K562 (cell line): ENCODE results near the gene ECE2. TPM values are rescaled to one million over a fixed set of nuclear protein-coding genes. Genes with fewer than 3 reads are reported as not detected.

Source experiments
- BHLHE40 ChIP-seq: IDR thresholded peaks from 2 replicates; pipeline ENCODE4 v1.6.1; 2011; ENCODE audit warnings: low read length, improper control_type of control experiment
- CAMTA2 ChIP-seq: fragments of 250-450 bp; sonication (Bioruptor Pico); conservative IDR thresholded peaks from 2 replicates; pipeline ENCODE4 v1.5.1; 2022
- CCNT2 ChIP-seq: IDR thresholded peaks from 2 replicates; pipeline ENCODE4 v1.6.1; 2011; ENCODE audit warnings: borderline replicate concordance, low read depth, mild to moderate bottlenecking, moderate library complexity, mixed read lengths, low read length; ENCODE audit not compliant: insufficient read length; ENCODE audit errors: extremely low read depth
- DMBX1 ChIP-seq: fragments of 250-450 bp; sonication (Bioruptor Pico); IDR thresholded peaks from 2 replicates; pipeline ENCODE4 v1.8.0; 2022; ENCODE audit warnings: inconsistent platforms, mild to moderate bottlenecking, moderate library complexity, borderline replicate concordance
- ERF ChIP-seq: fragments of 450-650 bp; formaldehyde crosslinking; IDR thresholded peaks from 2 replicates; pipeline ENCODE4 v1.4.0; 2020; ENCODE audit warnings: mild to moderate bottlenecking, mixed read lengths
- FUS ChIP-seq: fragments of 200-400 bp; formaldehyde crosslinking; optimal IDR thresholded peaks from 2 replicates; pipeline ENCODE3; 2017; ENCODE audit warnings: low read depth, low read length
- KLF13 ChIP-seq: fragments of 450-650 bp; IDR thresholded peaks from 2 replicates; pipeline ENCODE4 v1.6.1; 2016; ENCODE audit warnings: missing genetic modification characterization, low read depth, mild to moderate bottlenecking, missing compliant biosample characterization, moderate library complexity, borderline replicate concordance
- MEF2D ChIP-seq: conservative IDR thresholded peaks from 2 replicates; pipeline ENCODE4 v1.6.1; 2016; ENCODE audit warnings: low read depth, missing genetic modification characterization, missing compliant biosample characterization
- RAD21 ChIP-seq, 2 experiments: fragments of 250-450 bp in 1 of 2; fragments of 450-650 bp in 1 of 2; sonication (Bioruptor Pico) in 1 of 2; formaldehyde crosslinking in 1 of 2; IDR thresholded peaks in 1 of 2; conservative IDR thresholded peaks in 1 of 2; 2 replicates each; pipeline versions ENCODE4 v1.4.0 to v1.8.0; 2020 to 2022; ENCODE audit warnings: mild to moderate bottlenecking in 2 of 2, moderate library complexity in 1 of 2
- RCOR1 ChIP-seq, 2 experiments: IDR thresholded peaks; 2 replicates each; pipeline ENCODE4 v1.6.1; 2012; ENCODE audit warnings: low read depth in 2 of 2, low read length in 2 of 2, borderline replicate concordance in 1 of 2, improper control_type of control experiment in 1 of 2
- ZBTB17 ChIP-seq: fragments of 450-650 bp; formaldehyde crosslinking; IDR thresholded peaks from 2 replicates; pipeline ENCODE4 v1.4.0; 2020; ENCODE audit warnings: mild to moderate bottlenecking
- polyA plus RNA-seq, 8 experiments: library from polyadenylated mRNA; depleted of rRNA in 4 of 8; stranded (reverse) in 5 of 8; unstranded in 3 of 8; fragments of >200 nt; fragmentation: Nextera tagmentation in 2 of 8; fragmentation: Illumina TruSeq in 1 of 8; extraction: Ambion mirVana in 2 of 8; extraction: Trizol in 1 of 8; gene quantifications; 2 replicates each; pipeline versions ENCODE4 v1.2.1 to v1.2.3, GENCODE V29; 2011 to 2014; ENCODE audit warnings: inconsistent platforms in 1 of 8, missing spikeins in 1 of 8
- total RNA-seq, 7 experiments: library from RNA; depleted of rRNA in 6 of 7; stranded (reverse); fragments of >200 nt in 6 of 7; fragmentation: Illumina TruSeq in 2 of 7; extraction: Trizol in 2 of 7; gene quantifications; 2 replicates each; pipeline versions ENCODE4 v1.2.1 to v1.2.3, GENCODE V29; 2011 to 2021; ENCODE audit warnings: low replicate concordance in 1 of 7
- TF ChIP-seq, protein P1 (sequence below), 2 experiments: fragments of 450-650 bp; conservative IDR thresholded peaks; 2 replicates each; pipeline ENCODE4 v1.6.1; 2017; ENCODE audit warnings: mild to moderate bottlenecking in 2 of 2, moderate library complexity in 2 of 2
- TF ChIP-seq, protein P2 (sequence below): sonication (generic); formaldehyde crosslinking; IDR thresholded peaks from 2 replicates; pipeline ENCODE4 v1.8.1; 2023; ENCODE audit warnings: mild to moderate bottlenecking, missing genetic modification reagents
- TF ChIP-seq, protein P3 (sequence below): fragments of 250-450 bp; sonication (Bioruptor Pico); IDR thresholded peaks from 2 replicates; pipeline ENCODE4 v1.8.0; 2021; ENCODE audit warnings: mild to moderate bottlenecking, moderate library complexity
- TF ChIP-seq, protein P4 (sequence below): sonication (generic); formaldehyde crosslinking; IDR thresholded peaks from 2 replicates; pipeline ENCODE4 v1.8.1; 2023; ENCODE audit warnings: mild to moderate bottlenecking, missing genetic modification reagents
- TF ChIP-seq, protein P5 (sequence below), 3 experiments: IDR thresholded peaks in 2 of 3; conservative IDR thresholded peaks in 1 of 3; 2 replicates each; pipeline ENCODE4 v1.5.1; 2011 to 2012; ENCODE audit warnings: low read length in 3 of 3, mild to moderate bottlenecking in 3 of 3, control low read depth in 2 of 3, improper control_type of control experiment in 1 of 3, inconsistent platforms in 1 of 3, low read depth in 1 of 3, mixed read lengths in 1 of 3, moderate library complexity in 1 of 3; ENCODE audit not compliant: insufficient read depth in 2 of 3

The ECE2 gene
- total and polyA plus RNA-seq, 9 of the 15 experiments (the other 6 are each of a cell fraction or from before 2014, with no cell fraction given) = not detected

DNA sequence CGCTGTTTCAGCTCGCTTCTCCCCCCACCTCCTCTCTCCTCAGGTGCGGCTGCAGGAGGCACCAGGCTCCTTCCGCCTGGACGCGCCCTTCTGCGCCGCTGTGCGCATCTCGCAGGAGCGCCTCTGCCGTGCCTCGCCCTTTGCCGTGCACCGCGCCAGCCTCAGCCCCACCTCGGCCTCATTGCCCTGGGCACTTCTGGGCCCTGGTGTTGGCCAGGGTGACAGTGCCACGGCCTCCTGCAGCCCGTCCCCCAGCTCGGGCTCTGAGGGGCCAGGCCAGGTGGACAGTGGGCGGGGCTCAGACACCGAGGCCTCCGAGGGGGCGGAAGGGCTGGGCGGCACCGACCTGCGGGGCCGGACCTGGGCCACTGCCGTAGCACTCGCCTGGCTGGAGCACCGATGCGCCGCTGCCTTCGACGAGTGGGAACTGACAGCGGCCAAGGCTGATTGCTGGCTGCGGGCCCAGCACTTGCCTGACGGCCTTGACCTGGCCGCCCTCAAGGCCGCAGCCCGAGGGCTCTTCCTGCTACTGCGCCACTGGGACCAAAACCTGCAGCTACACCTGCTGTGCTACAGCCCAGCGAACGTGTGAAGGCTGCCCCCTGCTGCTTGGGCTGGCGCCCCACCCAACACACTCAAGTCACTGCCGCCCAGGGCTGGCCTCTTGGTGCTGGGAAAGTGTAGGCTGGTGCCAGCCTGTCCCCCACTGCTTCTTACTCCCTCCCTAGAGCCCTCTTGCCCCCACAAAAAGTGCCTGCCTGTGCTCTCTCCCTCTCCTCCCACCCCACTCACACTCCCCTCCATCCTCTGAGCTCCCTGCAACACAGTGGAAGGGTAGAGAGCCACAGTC lies 34.1 kb upstream of the ECE2 start (continued):
- TF ChIP-seq, protein P1, sequence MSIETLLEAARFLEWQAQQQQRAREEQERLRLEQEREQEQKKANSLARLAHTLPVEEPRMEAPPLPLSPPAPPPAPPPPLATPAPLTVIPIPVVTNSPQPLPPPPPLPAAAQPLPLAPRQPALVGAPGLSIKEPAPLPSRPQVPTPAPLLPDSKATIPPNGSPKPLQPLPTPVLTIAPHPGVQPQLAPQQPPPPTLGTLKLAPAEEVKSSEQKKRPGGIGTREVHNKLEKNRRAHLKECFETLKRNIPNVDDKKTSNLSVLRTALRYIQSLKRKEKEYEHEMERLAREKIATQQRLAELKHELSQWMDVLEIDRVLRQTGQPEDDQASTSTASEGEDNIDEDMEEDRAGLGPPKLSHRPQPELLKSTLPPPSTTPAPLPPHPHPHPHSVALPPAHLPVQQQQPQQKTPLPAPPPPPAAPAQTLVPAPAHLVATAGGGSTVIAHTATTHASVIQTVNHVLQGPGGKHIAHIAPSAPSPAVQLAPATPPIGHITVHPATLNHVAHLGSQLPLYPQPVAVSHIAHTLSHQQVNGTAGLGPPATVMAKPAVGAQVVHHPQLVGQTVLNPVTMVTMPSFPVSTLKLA (conservative IDR thresholded peaks at IDR 0.05) = 0 out of 4 replicates have a peak, but pooled peaks of 1 of the 2 experiments have one; percentile 22
- TF ChIP-seq, protein P2, sequence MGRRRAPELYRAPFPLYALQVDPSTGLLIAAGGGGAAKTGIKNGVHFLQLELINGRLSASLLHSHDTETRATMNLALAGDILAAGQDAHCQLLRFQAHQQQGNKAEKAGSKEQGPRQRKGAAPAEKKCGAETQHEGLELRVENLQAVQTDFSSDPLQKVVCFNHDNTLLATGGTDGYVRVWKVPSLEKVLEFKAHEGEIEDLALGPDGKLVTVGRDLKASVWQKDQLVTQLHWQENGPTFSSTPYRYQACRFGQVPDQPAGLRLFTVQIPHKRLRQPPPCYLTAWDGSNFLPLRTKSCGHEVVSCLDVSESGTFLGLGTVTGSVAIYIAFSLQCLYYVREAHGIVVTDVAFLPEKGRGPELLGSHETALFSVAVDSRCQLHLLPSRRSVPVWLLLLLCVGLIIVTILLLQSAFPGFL = no peak
- no peak for TF ChIP-seq MEF2D
- TF ChIP-seq, protein P3, sequence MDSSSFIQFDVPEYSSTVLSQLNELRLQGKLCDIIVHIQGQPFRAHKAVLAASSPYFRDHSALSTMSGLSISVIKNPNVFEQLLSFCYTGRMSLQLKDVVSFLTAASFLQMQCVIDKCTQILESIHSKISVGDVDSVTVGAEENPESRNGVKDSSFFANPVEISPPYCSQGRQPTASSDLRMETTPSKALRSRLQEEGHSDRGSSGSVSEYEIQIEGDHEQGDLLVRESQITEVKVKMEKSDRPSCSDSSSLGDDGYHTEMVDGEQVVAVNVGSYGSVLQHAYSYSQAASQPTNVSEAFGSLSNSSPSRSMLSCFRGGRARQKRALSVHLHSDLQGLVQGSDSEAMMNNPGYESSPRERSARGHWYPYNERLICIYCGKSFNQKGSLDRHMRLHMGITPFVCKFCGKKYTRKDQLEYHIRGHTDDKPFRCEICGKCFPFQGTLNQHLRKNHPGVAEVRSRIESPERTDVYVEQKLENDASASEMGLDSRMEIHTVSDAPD = no peak
- TF ChIP-seq DMBX1 (CRISPR knock-in tag) = no peak
- TF ChIP-seq ERF (CRISPR knock-in tag) = peak; percentile 85; the same call in 1 of the 2 replicates
- TF ChIP-seq KLF13 (tag) = no peak
- TF ChIP-seq CAMTA2 (CRISPR knock-in tag) = no peak
- TF ChIP-seq BHLHE40 = 0 out of 2 replicates have a peak, but pooled peaks have one; percentile 18
- peak in 1 of 2 experiments; percentile 66; a peak in 1 of 4 replicates for TF ChIP-seq RCOR1 (IDR thresholded peaks at IDR 0.05; ENCODE audit: borderline replicate concordance in 1 of 2, low read depth in 2 of 2, low read length in 2 of 2)
- TF ChIP-seq, protein P4, sequence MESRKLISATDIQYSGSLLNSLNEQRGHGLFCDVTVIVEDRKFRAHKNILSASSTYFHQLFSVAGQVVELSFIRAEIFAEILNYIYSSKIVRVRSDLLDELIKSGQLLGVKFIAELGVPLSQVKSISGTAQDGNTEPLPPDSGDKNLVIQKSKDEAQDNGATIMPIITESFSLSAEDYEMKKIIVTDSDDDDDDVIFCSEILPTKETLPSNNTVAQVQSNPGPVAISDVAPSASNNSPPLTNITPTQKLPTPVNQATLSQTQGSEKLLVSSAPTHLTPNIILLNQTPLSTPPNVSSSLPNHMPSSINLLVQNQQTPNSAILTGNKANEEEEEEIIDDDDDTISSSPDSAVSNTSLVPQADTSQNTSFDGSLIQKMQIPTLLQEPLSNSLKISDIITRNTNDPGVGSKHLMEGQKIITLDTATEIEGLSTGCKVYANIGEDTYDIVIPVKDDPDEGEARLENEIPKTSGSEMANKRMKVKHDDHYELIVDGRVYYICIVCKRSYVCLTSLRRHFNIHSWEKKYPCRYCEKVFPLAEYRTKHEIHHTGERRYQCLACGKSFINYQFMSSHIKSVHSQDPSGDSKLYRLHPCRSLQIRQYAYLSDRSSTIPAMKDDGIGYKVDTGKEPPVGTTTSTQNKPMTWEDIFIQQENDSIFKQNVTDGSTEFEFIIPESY (CRISPR knock-in tag) = peak; percentile 93
- peak; percentile 59 to 85 for TF ChIP-seq RAD21 (CRISPR knock-in tag; conservative IDR thresholded peaks at IDR 0.05 in 1 of 2, IDR thresholded peaks at IDR 0.05 in 1 of 2)
- peak; percentile 56 for TF ChIP-seq CCNT2
- 0 out of 2 replicates have a peak, but pooled peaks have one; percentile 22 for TF ChIP-seq ZBTB17
- TF ChIP-seq FUS = peak; percentile 71
- TF ChIP-seq, protein P5, sequence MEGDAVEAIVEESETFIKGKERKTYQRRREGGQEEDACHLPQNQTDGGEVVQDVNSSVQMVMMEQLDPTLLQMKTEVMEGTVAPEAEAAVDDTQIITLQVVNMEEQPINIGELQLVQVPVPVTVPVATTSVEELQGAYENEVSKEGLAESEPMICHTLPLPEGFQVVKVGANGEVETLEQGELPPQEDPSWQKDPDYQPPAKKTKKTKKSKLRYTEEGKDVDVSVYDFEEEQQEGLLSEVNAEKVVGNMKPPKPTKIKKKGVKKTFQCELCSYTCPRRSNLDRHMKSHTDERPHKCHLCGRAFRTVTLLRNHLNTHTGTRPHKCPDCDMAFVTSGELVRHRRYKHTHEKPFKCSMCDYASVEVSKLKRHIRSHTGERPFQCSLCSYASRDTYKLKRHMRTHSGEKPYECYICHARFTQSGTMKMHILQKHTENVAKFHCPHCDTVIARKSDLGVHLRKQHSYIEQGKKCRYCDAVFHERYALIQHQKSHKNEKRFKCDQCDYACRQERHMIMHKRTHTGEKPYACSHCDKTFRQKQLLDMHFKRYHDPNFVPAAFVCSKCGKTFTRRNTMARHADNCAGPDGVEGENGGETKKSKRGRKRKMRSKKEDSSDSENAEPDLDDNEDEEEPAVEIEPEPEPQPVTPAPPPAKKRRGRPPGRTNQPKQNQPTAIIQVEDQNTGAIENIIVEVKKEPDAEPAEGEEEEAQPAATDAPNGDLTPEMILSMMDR (IDR thresholded peaks at IDR 0.05 in 2 of 3, conservative IDR thresholded peaks at IDR 0.05 in 1 of 3; ENCODE audit: insufficient read depth in 2 of 3, low read depth in 1 of 3, low read length in 3 of 3) = peak; percentile 79 to 93 (median 84)
